ENCODE results near the gene ZMYM2. TPM values are rescaled to one million over a fixed set of nuclear protein-coding genes. Genes with fewer than 3 reads are reported as not detected.
A peak's percentile ranks its signal among the peaks of the same experiment; 100 is the strongest.

Gene ZMYM2
- total RNA-seq, 1 donor: 62.5 TPM

GRCh38 chr13:20136781-20137703 is 178.5 kb downstream of the ZMYM2 start:
- H3K4me3 ChIP-seq (ENCODE audit: low read depth, low read length): no peak overlapping the region
- peak; percentile 49 for TF ChIP-seq CTCF (IDR thresholded peaks at IDR 0.05; ENCODE audit: insufficient read depth, low read length)
- no peak for DNase-seq (ENCODE audit: low read depth)

GRCh38 chr13:20137875-20138274 is 179.3 kb downstream of the ZMYM2 start:
- no peak overlapping the region for H3K4me3 ChIP-seq (ENCODE audit: low read depth, low read length)
- TF ChIP-seq CTCF (IDR thresholded peaks at IDR 0.05; ENCODE audit: insufficient read depth, low read length): no peak
- DNase-seq (ENCODE audit: low read depth): no peak

GRCh38 chr13:20140487-20140886 is 182.0 kb downstream of the ZMYM2 start:
- DNase-seq (ENCODE audit: low read depth): no peak
- TF ChIP-seq CTCF (IDR thresholded peaks at IDR 0.05; ENCODE audit: insufficient read depth, low read length): no peak
- H3K4me3 ChIP-seq (ENCODE audit: low read depth, low read length): no peak overlapping the region

Other genes starting within 250 kb of the ZMYM2 start
- gene PSPC1, start 175.8 kb upstream of the ZMYM2 start, total RNA-seq (ENCODE audit: low replicate concordance): 41.0 and 61.3 TPM in 2 replicates
- gene ZMYM5, start 95.1 kb upstream of the ZMYM2 start, total RNA-seq (ENCODE audit: low replicate concordance): 7.4 and 21.0 TPM in 2 replicates
- 0.82 and 0.90 TPM in 2 replicates for gene GJA3, start 202.3 kb downstream of the ZMYM2 start, total RNA-seq (ENCODE audit: low replicate concordance)
- gene GJB2, start 234.2 kb downstream of the ZMYM2 start, total RNA-seq (ENCODE audit: low replicate concordance): 0.18 TPM in 1 of 2 replicates, not detected in the other